Inflammatory macrophage treated with lipopolysaccharide for 4 hours (primary cell): ENCODE measurements around the gene CNBD2.
A peak's percentile ranks its signal among the peaks of the same experiment; 100 is the strongest.
"Not testable (repeated sequence)": the region's sequence is repeated elsewhere in the genome, so short reads cannot be mapped to it uniquely, and the experiment has no call there.

Source experiments
- DNase-seq: peaks from one replicate; pipeline ENCODE4 v3.0.0-alpha.2; 2020

The CNBD2 gene

DNA sequence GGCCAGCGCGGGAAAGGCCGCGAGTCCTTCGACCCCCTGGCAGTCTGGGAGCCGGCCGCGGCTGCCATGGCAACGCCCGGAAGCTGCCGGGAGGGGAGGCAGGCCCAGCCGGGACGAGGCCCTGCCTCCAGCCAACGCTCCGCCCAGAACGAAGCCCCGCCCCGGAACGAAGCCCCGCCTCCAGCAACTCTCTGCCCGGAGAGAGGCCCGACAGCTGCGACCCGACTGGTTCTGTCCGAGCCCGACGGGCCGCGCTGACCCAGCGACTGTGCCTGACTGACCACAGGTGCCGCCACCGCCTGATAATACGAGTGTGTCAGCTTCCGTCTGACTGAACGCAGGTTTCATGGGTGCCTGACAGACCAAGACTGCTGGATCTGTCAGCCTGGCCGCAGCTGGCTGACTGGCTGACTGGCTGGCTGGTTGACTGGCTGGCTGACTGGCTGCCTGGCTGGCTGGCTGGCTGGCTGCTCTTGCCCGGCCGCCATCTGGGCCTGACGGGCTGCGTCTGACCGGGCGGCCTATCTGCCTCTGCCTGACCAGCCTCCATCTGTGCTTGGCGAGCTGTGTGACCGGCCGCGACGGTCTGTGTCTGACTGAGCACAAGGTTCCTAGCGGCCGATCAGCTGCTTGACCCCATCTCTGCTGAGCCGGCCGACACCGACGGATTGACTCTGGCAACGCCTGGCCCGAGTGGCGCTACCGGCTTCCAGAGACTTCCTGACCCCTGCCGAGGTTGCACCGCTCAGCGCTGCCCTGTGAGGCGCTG is 96.5 kb downstream of the CNBD2 start:
- peak; percentile 89 for DNase-seq

DNA sequence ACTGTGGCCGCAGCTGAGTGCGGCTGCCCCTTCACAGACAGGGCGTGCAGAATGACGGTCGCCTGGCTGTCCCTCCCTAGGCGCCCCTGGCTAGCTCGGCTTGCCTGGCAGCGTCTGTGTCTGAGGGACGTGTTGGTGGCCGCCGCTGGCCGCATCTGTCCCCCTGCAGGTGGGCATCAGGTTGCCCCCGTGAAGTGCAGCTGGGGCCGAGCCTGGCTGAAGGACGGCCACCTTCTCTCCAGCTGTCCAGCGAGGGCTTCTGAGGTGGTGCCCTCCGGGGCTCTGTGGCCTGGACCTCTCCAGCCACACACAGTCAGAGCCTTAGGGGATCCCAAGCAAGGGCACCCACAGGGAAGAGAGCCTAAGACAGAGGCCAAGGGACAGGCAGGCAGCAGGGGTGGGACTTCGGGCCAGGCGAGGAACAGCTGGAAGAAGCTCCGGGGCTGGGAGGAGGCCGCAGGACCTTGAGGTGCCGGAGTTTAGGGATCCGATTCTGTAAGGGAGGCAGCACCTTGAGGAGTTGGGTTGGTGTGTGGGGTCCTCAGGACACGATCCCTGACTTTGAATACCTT is 97.1 kb downstream of the CNBD2 start:
- no peak for DNase-seq

DNA sequence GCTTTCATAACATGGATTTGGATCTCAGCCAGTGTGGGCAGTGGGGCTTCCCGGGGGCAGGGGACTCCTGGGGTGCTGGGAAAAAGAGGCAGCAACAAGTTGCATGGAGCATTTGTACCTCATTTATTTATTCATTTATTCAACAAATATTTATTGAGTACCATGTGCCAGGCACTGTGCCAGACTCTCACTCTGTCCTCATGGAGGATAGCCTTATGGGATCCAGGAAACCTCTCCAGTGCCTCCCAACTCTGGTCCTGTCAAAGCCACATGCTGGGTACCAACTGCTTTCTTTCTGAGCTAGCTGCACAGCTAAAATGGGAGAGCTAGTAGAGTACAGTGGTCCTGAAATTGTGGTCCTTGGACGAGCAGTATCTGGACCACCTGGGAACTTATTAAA is 98.4 kb downstream of the CNBD2 start:
- DNase-seq: no peak

DNA sequence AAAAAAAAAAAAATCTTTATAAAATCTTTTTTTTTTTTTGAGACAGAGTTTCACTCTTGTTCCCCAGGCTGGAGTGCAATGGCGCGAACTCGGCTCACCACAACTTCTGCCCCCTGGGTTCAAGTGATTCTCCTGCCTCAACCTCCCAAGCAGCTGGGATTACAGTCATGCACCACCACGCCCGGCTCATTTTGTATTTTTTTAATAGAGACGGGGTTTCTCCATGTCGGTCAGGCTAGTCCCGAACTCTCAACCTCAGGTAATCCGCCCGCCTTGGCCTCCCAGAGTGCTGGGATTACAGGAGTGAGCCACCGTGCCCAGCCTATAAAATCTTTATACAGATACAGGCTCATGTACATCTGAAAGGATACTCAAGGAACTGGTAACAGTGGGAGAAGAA is 100.1 kb downstream of the CNBD2 start:
- DNase-seq: not testable (repeated sequence)

DNA sequence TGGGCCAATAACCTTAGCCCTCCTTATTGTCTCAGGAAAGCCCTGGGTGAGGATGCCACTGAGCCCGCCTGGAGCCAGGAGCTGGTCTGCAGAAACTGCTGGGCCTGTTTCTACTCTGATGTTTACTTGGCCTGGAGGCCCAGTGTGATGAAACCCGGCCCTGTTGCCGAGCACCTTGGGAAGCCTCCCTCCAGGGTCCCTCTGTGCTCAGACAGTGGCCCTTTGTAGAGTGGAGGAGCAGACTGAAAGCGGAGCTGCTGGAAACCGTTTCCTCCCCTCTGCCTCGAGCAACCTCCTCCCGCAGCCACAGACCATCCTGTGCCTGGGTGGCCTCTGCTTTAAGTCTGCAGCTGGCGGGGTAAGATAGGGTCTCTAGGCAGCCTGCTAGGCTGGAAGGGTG is 102.1 kb downstream of the CNBD2 start:
- no peak for DNase-seq

DNA sequence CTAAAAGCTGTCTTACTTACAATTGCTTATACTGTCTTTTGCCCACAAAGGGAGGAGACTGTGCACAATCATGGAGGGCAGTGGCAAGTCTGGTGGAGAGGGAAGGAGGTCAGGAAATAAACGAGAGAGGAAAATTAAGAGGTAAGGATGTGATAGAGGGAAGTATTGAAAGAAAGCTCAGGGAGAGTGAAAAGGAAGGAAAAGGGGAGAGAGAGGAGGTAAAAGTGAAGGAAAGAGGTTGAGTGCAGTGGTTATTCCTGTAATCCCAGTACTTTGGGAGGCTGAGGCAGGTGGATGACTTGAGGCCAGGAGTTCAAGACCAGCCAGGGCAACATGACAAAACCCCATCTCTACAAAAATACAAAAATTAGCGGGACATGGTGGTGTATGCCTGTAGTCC is 103.5 kb downstream of the CNBD2 start:
- no peak for DNase-seq

DNA sequence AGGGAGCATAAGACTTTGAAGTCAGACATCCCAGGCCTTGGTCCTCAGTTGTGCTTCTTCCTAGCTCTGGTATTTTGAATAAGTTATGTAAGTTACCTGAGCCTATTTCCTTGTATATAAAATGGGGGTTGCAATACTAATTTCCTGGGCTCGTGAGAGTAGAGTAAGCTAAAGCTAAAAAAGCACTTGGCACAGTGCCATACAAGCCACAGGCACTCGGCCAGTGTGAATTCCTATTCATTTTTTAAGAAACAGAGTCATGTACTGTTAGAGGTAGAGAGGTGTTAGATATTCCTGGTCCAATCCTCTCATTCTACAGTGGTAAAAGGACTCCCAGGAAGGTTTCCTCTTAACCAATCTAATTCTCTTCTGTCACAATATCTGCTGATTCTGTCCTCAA is 106.6 kb downstream of the CNBD2 start:
- no peak for DNase-seq

DNA sequence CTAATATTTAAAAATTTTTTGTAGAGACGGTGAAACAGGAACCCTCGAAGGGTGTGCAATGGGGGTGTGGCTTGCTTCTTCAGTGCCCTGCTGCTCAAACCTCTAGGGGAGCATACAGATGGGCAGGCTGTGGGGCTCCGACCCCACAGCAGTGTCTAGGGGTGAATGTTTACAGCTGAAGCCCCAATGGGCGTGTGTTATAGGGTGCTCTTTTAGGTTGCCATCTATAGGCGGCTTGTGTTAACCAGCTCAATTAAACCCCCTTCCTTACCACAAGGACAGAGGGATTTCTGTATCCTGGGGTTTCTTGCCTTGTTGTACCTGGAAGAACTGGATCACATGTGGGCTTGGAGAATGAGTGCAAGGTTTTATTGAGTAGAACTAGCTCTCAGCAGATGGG is 109.4 kb downstream of the CNBD2 start:
- not testable (repeated sequence) for DNase-seq

DNA sequence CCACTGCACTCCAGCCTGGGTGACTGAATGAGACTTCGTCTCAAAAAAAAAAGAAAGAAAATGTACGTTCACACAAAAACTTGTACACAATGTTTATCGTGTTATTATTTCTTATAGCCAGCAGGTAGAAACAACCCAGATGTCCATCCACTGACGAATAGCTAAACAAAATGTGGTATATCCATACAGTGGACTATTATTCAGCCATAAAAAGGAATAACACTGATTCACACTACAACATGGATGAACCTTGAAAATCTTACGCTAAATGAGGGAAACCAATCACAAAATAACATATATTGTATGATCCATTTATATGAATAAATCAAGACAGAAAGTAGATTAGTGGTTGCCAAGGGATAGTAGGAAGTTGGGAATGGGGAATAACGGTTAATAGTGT is 111.1 kb downstream of the CNBD2 start:
- DNase-seq: no peak

DNA sequence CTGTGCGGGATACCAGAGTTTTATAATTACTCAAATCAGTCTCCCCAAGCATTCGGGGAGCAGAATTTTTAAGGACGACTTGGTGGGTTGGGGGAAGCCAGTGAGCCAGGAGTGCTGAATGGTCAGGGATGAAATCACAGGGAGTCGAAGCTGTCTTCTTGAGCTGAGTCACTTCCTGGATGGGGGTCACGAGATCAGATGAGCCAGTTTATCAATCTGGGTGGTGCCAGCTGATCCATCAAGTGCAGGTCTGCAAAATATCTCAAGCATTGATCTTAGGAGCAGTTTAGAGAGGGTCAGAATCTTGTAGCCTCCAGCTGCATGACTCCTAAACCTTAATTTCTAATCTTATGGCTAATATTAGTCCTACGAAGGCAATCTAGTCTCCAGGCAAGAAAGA is 111.6 kb downstream of the CNBD2 start:
- peak; percentile 54 for DNase-seq
